Activated CD4-positive, alpha-beta T cell treated with anti-CD3 and anti-CD28 coated beads for 1 hour (primary cell): ENCODE results near the gene RAB27A.
"Not testable (repeated sequence)": the region's sequence is repeated elsewhere in the genome, so short reads cannot be mapped to it uniquely, and the experiment has no call there.

ENCODE experiments used
- DNase-seq: peaks from one replicate; pipeline ENCODE4 v3.0.0-alpha.2; 2020

Gene RAB27A

GRCh38 chr15:55249885-55250284, 39.7 kb downstream of the RAB27A start:
- DNase-seq, result not testable (repeated sequence)

DNA sequence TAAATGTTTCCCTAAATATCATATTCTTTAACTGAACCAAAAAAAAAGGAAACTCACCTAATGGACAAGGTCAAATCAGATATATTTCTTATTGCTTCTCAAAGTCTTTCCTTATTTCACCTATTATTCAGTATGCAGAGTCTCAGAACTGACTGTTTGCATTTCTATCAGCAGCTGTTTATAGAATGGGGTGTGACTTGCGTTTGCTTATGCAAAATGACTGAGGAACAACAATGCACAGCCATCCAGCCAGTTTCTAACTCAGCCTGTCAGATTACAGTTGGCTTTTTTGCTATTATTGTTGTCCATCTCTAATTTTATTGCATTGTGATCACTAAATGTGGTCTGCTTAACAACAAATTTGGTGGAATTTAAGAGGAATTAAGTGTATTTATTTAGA, 40.7 kb downstream of the RAB27A start:
- no peak for DNase-seq

- no peak for DNase-seq
These were observed 41.7 kb downstream of the RAB27A start for GRCh38 chr15:55247766-55248427.

GRCh38 chr15:55247311-55247710, 42.3 kb downstream of the RAB27A start:
- DNase-seq, result no peak

DNA sequence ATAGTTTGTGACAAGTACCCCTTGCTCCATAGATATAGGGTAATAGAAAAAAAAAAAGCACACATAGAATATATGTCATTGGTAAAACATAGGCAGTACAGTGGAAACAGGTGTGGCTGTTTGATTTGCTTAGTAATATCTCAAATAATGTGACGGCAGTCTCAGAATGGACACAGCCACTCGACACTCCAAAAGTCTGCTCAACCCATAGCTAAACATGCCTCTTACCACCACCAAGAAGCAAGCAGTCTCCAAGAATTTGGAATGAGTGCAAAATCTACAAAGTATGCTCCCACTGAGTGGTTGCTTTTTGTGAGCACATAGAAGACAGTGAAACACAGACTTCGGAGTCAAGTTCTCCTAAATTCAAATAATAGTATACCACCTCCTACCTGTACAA, 43.0 kb downstream of the RAB27A start:
- DNase-seq, result no peak

DNA sequence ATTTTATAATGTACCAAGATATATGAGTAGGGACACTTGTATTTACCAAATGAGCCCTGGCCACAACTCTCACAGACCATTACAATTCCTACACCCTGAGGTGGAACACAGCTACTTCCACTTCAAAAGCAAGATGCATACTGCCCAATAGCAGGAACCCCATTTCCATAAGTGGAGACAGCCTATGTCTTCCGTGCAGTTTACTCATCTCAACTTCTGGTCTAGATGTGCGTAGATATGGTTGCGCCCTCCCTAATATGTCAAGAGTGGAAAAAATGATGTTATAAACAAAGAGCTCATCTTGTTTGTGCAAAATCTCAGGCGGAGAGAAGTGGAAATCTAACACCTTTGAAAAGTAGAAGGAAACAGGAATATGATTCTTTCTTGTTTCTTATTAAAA, 44.6 kb downstream of the RAB27A start:
- DNase-seq, result no peak

DNA sequence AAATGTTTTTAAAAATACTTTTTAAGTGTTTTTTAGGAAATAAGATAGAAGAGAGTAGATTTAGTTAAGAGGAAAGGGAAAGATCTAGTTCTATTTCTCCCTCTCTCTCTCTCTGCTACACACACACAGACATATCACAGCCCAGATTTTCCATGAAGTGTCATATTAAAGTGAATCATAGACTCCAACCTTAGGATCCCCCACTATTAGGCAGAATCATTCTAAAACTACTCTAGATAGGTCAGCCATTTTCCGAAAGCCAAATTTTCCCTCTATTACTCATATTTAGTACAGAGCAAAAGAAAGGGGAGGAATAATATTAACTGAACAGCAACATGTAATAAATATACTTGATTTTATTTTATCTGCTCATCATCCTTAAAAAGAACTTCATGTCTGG, 47.7 kb downstream of the RAB27A start:
- DNase-seq, result no peak

GRCh38 chr15:55241186-55241585, 48.4 kb downstream of the RAB27A start:
- no peak for DNase-seq

GRCh38 chr15:55240125-55240760, 49.4 kb downstream of the RAB27A start:
- DNase-seq, result no peak

- DNase-seq, result no peak
These were observed 50.0 kb downstream of the RAB27A start for GRCh38 chr15:55239440-55240124.

DNA sequence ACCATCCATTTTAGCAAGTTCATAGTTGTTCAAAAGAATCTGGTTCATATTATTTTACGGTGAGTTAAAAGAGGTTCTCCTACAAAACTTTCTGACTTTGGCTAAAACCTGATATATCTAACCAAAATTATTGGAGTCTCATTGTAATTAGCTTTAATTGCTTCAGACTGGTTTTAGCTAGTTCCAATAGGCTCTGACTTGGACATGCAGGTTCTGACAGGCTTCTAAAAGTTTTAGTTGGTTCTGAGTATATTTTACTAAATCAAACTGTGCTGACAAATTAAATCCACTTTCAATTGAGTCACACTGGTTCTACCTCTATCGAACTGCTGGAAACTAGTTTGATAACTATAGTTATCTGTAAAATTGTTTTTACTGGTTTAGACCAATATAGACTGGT, 50.7 kb downstream of the RAB27A start:
- DNase-seq, result no peak

DNA sequence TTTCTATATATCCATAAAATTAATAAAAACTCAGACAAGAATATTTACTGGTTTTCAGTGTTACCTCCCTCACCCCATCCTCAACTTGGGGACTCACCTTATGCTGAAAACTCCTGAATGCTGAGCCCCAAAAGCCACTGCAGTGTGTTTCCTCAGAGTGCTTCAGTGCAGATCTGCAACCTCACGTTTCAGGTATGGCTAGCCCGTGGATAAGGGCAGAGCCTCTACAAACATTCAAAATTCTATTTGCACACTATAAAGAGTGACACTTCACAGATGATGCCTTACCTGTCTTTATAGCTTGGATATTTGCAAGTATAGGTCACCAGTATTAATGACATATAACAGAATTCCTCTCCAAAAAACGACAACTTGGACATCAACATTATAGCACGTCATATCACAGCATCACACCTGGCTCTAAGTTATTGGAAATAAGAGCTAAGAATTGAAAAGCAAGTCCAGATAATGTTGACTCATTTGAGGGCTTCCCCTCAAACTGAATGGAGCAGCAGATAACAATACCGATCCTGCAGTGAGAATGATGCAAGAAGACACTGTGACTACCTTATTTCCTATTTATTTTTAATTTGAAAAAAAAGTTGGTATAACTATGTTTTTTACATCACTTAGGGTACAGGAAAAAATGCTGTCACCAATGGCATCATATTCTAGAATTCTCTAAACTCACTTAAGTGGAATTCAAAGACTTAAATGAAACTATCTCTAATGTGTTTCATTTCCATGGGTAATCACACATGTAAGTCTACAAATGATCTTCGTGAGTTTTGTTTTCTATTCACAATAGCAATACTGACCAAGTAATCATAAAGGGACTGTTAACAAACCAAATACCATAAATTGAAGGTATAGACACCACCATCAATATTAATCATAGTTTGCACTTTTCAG, 52.1 kb downstream of the RAB27A start:
- no peak for DNase-seq

- no peak for DNase-seq
These were observed 54.0 kb downstream of the RAB27A start for GRCh38 chr15:55235546-55236036.

DNA sequence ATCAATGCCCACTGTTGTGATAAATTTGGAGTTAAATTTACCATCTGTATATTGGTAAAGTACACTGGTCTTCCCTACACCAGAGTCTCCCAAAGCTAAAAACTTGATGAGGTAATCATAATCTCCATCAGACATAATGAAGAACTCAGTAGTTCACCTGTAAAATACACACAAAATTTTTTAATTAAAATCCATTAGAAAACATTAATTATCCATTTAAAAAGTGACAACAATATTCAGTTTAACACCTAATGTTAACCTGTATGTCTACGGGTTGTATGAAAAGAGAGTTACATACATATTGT, 54.9 kb downstream of the RAB27A start:
- no peak for DNase-seq

DNA sequence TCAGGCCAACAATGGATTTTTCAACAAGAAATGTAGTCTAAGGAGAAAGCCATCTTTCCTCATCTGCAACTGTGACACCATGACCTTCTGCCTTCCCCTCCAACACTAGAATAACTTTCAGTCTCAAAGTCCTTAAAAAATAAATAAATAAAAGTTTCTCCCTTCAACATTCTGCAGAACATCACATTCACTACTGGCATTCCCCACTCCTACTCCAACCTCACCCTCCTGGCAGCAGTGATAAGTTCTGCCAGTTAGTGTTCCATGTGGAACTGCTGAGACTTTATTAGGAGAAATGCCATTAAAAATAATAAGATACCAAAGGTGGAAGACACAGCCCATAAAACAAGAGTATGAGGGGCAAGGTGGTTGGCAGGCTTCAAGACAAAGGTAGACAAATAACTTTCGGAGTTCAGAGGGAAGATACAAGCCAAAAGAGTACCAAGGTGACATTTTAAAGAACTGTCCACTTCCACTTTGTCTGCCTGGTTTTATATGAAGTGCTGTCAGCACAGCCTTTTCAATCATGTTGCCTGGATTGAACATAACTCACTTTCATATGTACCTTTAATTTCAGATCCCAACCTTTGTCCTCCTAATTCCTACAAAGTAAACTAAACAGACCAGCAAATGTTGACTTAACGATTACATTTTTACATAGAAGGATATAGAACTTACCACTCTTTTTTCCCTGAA, 55.4 kb downstream of the RAB27A start:
- no peak for DNase-seq

DNA sequence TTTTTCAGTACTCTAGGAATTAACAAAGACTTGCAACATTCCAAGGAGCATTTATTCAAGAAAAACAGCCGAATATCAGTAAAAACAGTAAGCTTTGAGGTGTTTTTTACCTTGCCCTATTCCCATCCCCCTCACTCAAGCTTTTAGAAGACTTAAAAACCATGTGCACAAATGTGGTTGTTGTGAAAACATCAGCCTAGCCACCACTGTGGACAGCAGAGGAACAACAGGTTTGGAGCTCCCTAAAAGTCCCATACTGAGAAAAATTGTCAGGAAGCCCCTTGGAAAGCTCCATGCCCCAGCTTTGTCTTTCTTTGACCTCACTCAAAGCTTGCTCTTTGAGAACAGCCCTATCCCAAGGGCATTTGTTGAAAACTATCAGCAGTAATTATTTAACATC, 58.2 kb downstream of the RAB27A start:
- no peak for DNase-seq

- no peak for DNase-seq
These were observed 58.7 kb downstream of the RAB27A start for GRCh38 chr15:55230953-55231352.

- DNase-seq, result no peak
These were observed 59.5 kb downstream of the RAB27A start for GRCh38 chr15:55230051-55230670.

GRCh38 chr15:55226127-55226526, 63.5 kb downstream of the RAB27A start:
- DNase-seq, result no peak

DNA sequence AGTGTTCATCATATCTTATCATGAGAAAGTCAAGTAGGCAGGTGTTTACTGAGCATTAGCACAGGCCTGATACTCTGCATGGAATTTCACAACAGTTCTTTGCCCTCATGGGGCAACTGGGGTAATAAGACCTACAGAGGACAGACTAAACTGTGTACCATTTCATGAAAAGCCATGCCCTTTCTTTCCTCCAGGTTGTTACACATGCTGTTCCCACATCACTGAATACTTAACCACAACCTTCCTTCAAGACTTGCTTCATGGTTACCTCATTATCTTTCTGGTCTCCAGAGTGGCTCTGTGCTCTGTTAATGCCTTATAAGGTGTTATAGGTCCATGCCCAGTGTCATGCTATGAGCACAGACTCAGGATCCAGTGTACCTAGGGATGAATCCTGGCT, 64.7 kb downstream of the RAB27A start:
- no peak for DNase-seq

GRCh38 chr15:55222588-55222987, 67.0 kb downstream of the RAB27A start:
- DNase-seq, result no peak
